ENCODE data around the gene SLC5A7.

SLC5A7 gene

DNA sequence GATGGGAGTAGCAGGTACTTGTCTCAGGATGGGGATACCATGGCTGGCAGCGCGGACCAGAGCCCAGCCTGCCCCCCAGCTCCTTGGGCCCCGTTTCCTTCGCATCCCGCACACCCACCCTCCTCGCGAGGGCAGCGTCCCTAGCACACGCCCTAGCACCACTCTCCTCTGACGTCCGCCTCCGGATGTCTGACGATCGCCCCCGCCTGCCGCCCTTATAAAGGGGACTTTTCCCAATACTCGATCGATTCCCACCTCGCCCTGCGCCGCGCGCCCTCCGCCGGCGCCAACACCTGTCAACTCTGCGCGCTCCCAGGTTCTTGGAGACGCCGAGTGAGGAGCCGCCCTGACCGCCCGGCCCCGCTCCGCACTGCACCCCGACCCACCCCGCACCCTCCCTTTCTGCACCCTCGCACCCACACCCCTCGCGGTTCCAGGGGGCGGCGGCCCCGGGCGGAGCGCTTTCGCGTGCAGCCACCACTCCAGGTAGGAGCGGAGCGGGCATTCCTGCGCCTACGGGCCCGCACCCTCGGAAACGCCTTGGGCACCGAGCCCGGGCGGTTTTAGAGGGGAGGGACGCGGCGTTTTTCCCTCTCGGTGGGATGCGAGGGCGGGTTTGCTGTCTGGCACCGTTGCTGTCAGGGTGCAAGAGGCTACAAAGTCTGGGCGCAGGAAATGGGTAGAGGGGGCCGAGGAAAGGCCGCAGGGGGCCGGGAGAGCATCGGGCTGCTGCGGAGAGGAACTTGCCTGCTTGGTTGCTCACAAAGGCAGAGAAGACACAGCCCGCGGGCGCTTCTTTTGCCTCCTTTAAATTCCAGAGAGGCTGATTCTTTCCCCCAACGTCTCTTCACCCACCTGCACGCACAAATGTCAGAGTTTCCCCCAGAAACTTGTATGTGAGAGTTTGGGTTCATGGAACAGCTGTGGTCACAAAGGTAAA, at the start of gene SLC5A7:
Gene SLC5A7, plus strand, starts transcription at position 247 of the 940 bp plus-strand sequence. CDS start 1,632 bp downstream, outside the sequence.
- DNase-seq, result no peak

DNA sequence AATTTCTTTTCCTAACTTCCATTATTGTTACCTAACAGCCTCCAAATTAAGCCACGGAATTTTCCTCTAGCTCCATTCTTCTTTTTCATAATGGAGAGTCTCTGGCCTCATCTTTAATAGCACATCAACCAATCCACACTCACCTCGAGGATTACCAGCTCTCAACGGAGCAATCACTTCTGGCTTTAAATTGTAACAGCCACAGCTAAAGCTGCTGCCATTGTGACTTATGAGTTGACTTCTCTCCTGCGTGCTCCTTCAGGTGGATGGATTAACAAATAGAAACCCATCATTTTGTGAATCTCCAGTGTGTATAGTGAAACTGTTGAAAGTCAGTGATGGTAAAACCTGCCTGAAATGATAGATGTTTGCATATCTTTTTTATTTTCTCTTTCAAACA, 24.9 kb upstream of the SLC5A7 start:
- DNase-seq, result no peak

DNA sequence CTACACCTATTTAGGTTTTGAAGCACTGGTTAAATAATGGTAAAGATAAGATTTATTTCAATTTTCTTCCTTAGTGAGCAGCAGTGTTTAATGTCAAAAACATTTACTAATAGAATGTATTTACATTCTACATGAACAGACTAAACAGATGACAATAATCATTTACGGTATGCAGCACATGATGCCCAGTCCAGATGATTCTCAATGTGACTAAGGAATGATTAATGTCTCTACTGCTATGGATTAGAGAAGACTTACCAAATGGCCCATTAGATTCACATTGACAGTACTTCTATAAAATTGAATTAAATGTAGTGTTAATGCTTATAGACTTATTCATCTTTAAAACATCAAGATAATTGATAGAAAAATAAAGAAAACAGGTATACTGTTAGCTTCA, 22.1 kb upstream of the SLC5A7 start:
- no peak for DNase-seq

DNA sequence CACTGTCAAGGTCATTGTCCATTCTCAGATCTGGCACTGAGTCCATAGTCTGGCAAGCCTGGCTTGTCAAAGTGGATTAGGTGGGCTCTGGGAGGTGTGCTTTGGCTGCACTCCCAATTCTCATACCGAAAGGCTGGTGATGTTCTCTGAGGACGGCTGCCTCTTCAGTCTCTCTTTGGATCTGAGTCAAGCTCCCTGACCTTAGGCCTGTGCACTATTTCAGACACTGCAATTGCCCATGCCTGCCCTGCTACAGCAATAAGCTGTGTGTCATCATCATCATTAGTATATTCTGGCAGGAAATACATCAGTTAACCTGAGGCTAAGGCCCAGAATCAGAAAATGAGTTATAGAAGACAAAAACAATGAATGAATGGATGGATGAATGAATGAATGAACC, 1.6 kb upstream of the SLC5A7 start:
- no peak for DNase-seq

DNA sequence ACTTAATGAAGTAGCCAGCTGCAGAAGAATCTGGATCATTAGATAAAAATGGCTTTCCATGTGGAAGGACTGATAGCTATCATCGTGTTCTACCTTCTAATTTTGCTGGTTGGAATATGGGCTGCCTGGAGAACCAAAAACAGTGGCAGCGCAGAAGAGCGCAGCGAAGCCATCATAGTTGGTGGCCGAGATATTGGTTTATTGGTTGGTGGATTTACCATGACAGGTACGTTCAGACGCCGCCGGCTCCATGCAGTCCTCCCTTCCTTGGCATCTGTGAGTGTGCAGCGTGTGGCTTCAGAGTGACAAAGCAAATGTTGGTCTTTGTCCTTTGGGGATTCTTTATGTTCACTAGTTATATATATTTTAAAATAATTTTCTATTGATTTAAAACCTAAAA, 1.8 kb downstream of the SLC5A7 start:
- no peak for DNase-seq

DNA sequence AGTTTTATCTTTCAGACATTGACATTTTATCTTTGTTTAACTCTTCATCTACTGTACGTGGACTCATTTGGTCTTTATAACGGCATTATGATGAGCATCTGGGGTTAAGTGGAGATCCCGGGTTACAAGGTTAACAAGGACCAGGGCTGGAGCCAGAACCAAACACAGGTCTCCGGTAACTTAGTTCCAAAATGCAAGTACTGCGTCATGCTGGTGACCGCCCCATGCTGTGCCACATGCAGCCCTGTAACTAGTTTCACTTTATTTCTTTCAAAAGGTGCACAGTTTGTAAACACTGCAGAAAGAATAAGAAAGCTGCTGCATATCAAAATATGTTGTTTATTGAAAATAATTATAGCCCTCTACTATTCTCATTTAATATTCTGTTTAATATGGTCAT, 3.1 kb downstream of the SLC5A7 start:
- peak; percentile 6 for DNase-seq

DNA sequence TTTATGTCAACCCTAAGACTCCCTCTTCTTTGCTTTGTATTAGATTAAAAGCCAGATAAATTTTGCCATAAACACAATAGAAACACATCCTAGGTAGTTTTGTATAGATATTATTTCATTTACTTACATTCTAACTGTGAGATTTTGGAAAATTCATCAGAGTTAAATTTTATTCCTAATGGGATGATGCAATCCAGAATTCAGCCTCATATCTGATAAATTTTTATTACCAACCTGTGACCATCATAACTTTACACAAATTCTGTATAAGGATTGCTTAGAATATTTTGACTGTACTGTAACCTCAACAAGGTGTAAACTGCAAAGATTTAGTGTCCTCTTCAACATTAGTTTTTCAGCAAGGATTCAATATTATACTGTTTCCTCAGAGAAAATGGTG, 4.4 kb downstream of the SLC5A7 start:
- no peak for DNase-seq

DNA sequence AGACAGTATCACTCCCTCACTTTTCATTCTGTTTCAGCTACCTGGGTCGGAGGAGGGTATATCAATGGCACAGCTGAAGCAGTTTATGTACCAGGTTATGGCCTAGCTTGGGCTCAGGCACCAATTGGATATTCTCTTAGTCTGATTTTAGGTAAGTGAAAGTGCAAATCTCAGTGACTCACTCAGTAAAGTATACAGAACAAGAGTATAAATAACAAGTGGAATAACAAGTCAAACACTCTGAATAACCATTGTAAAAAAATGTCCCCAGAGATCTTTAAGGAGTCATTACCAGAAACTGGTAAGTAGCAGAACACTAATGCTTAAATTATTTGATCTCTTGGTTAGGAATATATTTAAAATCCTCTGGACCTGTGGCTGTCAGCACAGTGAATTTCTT, 5.7 kb downstream of the SLC5A7 start:
- DNase-seq, result no peak

DNA sequence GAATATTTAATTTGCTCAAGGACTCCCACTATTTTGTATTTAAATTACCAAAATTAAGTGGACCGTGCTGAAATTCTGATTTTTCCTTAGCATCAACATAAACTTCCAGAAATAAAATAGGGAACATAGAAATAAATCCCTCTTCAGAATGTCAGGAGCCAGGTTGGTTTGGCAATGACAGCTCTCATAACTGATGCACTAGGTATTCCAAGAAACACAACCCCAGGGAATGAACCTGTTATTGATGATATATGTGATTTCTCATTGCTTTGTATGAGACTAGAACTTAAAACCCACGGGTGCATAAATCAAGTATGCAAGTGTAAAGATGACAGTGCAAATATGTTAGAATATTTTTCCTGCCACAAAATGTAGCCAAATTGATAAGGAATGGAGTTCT, 12.8 kb downstream of the SLC5A7 start:
- no peak for DNase-seq

DNA sequence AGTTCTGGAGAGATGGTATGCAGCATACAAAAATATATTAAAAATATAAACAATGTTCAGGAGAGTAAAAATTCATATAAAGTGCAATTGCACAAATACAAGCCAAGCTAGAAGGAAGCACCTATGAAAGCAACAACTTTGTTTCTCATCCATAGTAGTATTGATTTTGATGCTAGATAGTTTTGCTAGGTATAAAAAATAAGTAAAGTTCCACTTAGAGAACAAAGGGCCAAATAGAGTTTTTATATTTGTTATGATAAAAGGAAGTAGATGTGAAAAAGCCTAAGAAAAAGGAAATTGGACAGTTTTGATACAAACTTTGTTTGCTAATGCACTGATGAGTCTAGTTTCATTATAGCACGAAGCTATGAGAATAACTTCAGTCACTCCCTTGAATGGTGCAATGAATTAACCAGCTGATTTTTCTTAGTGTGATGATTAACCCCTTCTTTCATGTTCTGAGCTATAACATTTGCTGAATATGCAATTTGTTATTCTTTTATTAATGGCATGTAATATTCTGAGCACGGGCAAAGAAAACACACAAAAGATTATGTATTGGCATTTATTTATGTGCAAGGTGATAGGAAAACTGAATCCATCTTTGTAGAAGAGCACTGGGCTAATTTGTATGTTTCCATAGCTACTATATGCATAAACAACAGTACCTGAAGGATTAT, 24.7 kb downstream of the SLC5A7 start:
- no peak for DNase-seq

DNA sequence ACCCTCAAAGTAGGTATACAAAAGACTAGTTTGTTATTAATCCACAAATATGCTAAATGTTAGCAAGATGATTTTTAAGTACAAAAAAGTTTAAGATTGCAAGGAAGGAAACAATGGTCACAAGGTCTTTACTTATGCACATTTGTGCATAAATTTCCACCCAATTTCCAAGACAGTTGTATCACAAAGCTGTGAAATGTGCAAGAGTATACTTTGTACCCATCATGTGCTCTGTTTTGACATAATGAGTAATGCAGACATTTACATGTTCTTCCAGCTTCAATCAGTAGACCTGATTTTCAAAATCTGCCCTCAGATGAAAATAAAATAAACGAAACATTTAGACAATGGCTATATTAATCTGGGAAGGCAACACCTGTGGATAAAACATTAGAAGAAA, 27.0 kb downstream of the SLC5A7 start:
- no peak for DNase-seq

DNA sequence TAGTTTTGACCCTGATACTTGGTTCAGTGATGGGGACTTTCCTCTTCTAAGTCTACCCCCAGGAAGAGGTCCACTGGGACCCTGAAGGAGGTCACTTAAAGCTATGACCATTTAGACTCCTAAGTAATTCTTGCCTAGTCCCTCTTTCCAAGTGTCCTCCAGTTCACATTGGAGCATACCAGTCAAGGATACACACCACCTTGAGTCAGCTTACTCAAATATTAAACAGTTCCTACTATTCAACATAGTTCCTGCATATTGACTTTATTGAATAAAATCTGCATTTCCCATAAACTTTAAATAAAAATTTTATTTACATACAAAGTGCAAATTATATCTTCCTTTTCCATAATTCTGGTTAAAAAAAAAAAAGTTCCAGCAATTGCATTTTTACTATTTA, 36.3 kb downstream of the SLC5A7 start:
- no peak for DNase-seq

DNA sequence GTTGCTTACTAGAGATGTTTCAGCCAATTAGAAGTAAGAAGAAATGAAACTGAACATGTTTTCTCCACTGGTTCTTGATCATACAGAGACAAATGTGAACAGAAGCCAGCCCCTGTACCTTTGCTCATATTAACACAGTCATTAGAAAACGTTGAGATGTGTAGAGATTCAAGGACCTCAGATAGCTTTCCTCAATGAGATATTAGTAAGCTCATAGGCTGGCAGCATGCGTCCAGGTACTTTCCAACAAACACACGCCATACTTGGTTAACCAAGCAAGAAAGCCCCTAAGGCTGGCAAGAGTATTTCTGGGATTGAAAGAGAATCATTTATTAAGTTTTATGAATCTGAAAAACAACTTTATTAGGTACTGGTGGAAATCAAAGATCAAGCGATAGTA, 37.5 kb downstream of the SLC5A7 start:
- DNase-seq, result no peak

DNA sequence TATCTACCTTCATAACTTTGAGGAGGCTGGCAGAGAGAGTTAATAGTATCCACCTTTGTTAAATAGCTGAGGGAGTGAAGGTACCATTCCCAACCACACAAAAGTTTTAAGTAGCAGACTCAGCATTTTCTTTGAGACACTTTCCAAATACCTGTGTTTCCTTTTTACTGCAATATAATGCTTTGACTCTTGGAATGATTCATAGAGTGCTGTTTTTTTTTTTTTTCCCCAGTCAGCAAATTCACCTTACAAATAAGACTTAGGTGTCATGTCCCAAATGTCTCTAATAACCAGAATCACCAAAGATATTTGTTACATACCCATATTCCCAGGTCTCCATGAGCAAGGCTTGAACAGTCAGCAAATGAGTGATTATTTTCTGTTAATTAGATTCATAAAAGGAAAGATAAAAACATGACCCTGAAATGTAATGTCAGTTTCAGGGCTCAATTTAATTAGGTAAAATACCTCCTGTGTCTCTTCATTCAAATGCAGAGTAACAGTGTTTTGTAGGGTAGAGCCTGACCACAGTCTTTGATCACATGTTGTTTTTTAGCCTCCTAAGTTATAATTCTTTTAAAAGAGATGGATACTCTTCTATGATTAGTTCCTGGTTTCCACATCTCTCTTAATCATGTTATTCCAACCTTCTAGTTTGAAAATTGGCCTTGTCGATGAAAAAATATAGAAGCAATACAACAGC, 39.9 kb downstream of the SLC5A7 start:
- DNase-seq, result no peak

DNA sequence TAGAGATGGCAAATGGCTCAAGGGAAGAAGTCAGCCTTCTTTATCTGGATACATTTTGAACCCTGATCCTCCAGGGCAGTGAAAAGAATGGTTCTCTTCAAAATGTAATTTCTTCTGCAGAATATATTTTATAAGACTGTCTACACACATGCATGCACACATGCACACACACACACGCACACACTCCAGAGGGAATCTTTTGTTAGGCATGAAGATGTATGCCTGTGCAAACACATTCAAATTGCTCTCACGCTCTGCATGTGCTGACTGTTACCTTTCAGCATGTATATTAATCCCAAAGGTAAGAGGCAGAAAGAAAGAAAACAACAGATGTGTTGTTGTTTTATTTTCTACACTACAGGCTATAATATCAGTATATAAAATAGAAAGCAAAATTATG, 43.2 kb downstream of the SLC5A7 start:
- no peak for DNase-seq

DNA sequence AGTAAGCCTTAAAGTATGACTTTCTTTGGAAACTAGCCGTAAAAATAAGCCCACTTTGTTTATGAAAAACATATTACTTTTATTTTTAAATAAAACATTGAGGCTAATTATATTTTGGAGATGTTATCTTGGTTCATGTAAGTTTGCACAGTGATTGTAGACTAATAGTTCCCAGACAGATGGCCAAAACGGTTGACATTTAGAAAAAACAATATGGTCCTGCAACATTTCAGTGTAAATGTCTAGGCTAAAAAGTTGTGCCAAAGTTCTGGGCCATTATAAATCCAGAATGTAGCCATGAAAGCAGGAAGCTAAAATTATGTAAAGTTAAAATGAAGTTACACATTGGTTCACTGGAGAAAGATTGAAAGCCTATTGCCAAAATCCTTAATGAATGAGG, 43.6 kb downstream of the SLC5A7 start:
- DNase-seq, result no peak

DNA sequence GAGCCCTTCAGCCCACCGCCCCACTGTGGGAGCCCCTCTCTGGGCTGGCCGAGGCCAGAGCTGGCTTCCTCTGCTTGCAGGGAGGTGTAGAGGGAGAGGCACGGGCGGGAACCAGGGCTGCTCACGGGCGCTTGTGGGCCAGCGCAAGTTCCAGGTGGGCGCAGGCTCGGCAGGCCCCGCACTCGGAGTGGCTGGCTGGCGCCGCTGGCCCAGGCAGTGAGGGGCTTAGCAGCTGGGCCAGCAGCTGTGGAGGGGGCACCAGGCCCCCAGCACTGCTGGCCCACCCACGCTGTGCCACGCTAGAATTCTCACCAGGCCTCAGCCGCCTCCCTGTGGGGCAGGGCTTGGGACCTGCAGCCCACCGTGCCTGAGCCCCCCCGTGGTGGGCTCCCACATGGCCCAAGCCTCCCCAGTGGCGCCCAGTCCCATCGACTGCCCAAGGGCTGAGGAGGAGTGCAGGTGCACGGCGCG, 45.2 kb downstream of the SLC5A7 start:
- no peak for DNase-seq

DNA sequence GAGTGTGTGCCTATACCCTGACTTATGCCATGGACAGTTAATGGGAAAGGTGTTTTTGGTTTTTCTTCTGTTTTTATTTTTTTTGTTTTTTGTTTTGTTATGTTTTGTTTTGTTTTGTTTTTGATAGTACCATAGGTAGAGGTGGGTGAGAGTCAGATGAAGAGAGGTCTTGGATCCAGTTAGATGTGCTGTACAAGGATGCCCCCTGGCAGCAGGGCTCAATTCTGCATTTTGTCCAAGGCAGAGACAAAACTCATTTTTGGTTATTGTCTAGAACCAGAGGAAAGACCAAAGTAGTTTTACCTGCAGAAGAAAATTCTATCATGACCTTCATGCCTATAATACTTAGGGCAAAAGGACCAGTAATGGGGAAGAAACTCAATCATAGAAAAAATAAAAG, 48.5 kb downstream of the SLC5A7 start:
- no peak for DNase-seq

DNA sequence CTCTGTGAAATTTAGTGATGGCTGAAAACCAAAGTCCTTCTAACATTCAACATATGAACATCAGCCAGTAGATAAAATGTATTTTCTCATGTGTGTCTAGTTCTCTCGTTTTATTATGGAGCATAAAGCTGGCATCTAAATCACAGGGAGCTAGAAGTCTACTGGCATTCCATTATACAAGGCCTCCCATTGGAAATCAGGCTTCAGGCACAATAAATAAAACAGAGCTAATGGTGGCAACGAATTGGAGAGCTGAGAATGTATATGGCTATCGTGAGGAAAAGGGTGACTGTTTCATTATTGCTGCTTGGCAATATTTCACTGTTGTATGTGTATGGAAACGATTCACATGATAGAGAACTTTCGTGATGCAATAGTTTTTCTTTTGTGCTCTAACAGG, 62.4 kb downstream of the SLC5A7 start:
- DNase-seq, result no peak

DNA sequence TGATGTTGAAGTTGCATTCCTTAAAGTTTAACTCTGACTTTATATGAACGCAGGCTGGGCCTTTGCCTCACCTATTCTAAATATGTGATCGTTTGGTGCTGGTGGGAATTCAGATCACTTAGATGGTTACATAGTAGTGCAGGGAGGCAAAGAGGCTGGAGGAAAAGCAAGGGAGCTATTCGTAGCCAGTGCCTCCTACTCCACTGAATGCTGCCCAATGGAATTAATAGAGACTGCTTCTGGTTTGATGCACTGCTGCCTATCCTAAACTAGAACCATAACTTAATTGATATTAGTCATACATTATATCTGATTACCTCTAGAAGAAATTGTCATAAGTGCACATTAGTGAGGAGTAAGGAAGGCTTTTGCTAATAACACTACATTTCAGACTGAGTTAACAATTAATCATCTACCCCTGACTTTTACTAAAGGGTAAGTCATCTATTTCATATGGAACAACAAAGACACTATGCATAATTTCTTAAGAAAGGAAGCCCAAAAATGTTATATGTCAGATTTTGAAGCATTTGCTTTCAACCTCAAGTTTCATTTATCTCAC, 72.3 kb downstream of the SLC5A7 start:
- DNase-seq, result no peak

DNA sequence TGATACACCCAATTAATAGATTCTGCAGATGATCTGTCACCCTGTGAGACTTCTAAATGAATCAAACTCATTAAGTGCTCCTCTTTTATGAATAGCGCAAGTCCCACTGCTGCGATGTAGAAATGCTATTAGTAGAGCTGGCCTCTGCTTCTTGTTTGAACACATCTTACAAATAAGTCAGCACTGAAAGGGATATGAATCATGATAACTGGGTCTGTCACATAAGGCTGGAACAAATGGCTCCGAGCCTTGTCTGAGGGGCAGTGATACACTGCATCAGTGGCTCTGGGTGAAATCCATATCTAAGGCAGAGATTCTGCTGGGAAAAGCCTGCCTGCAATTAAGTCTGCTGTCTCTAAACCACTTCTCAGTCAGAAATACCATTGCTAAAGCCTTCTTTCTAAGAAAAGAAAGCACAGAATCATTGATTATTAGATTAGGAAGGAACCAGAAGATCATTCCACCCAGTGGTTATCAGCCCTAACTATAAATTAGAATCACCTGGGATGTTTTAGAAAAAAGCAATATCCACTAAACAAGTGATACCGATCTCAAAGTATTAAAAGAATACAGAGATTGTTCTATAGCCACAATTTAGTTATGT, 75.2 kb downstream of the SLC5A7 start:
- no peak for DNase-seq
